Kasumi-1 (cell line): ENCODE results near the gene RUFY3.
"Not testable (repeated sequence)": the region's sequence is repeated elsewhere in the genome, so short reads cannot be mapped to it uniquely, and the experiment has no call there.

Experiments used
- DNase-seq, 2 experiments: peaks; one replicate each; lab custom pipeline; 2025; lab: John Stamatoyannopoulos, UW

RUFY3 gene

DNA sequence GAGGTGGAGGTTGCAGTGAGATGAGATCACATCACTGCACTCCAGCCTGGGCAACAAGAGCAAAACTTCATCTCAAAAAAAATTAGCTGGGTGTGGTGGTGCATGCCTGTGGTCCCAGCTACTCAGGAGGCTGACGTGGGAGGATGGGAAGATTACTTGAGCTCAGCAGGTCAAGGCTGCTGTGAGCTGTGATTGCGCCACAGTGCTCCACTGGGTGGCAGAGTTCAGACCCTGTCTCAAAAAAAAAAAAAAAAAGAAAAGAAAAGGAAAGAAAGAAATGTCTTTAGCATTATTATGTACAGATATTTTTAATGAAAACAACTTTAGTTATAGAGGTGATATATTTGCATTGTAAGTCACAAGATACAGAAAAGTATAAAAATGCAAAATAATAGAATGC lies 14.2 kb downstream of the RUFY3 start:
- DNase-seq, result peak; percentile 21

DNA sequence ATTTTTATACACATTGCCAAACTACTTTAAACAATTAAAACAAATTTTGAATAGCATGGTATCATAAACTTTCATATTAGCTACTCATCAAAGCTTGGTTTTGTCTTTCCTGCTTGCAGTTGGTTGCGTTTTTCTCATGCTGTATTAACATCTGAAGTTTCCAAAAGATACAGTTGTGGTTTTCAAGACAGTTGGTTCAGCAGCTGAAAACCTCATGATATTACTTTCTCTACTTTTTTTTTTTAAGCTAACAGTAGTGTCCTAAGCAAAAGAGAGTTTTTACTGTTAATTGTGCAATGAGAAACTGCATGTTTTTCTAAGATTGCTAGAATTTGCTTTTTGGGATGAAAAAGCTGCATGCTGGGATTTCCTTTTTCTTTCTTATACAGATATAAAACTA lies 15.2 kb downstream of the RUFY3 start:
- DNase-seq, result peak; percentile 27 to 58

DNA sequence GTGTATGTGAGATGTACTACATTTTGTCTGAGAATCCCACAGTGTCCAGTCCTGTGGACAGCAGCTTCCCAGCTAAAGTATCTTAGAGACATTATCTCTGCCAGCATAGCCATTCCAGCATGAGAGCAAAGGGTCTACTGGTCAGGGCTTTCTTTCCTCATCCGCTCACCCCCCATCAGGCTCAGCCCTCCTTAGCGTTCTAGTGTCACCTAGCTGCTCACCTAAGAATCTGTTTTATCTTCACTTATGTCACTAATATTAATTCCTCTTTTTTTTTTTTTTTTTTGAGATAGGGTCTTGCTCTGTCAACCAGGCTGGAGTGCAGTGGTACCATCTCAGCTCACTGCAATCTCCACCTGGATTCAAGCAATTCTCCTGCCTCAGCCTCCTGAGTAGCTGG lies 15.6 kb downstream of the RUFY3 start:
- no peak for DNase-seq

DNA sequence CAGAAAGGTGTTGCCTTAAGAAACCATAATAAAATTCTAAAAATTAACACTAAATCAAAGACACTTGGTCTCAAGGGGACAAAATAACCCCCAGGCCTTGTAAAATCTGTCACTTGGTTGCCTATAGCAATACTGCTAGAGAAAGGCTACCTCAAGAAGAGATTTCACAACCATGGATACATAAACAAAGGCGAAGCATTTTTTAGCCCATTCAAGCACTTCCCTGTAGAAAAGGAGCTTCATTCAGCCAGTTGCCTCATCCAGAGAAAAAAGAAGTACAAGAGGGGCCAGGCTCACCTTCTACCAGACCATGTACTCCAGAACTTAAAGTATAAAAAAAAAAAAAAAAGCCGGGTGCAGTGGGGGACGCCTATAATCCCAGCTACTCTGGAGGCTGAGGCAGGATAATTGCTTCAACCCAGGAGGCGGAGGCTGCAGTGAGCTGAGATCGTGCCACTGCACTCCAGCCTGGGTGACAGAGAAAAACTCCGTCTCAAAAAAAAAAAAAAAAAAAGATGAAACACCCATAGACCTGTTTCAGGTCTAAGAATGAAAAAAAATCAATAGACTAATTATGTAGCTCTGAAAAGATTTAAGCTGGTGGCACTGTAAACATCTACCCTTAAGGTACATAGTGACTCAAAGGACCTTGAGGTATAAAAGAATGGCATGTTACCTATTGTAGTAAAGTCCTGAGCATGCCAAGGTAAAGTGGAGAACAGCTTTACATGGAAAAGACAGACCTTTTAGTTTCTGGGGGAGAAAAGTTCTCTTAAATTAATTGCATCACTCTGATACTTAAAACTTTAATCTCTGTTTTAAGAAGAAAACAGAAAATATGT lies 18.0 kb downstream of the RUFY3 start:
- no peak for DNase-seq

DNA sequence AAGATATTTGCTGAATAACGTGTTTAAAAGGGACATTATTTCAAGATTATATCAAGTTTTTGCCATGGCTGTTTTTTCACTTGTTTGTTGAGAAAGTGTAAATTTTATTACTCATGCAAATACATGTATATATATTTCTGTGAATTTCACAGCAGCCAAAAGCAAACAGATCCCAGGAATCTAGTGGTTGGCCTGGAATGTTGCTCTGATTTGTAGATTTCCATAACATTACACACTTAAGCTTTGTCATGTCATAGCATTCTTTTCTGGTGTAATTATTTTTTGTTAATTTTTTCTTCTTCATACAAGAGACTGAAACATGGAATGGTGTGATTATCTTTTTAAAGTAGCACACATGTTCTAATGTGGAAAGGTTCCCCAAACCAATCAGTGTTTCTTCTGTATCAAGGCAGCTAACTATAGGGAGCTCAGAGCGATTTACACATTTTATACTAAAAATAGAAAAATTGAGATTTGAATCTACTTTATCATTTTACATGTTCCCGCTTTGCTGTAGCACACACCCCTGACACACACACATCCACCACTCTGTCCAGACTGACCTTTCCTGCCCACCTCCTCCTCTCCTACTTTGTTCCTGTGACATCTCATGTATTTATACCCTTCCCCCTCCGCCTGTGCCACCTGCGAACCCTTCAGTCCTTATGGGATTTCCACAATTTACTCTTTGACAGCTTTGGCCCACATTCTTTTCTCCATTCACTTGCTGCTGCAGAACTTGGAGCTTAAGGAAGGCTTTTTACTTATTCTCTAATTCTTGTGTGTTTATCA lies 20.3 kb downstream of the RUFY3 start:
- no peak for DNase-seq

DNA sequence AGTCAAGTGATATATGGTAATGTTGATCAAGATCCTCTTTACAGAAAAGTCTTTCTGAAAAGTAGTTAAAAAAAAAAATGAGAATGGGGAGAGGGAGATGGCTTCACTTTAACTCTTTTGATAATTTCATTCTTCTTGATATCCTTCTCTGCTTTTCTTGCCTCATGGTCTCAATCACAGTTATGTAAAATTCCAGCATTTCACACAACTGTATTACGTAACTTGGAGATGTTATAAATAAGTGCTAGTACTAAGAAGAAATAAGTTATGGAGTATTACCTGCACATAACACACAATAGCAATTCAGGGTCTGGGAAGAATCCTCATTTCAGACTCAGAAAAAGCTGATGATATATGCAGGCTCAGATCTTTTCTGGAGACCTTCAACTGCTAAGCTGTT lies 22.0 kb downstream of the RUFY3 start:
- no peak for DNase-seq

DNA sequence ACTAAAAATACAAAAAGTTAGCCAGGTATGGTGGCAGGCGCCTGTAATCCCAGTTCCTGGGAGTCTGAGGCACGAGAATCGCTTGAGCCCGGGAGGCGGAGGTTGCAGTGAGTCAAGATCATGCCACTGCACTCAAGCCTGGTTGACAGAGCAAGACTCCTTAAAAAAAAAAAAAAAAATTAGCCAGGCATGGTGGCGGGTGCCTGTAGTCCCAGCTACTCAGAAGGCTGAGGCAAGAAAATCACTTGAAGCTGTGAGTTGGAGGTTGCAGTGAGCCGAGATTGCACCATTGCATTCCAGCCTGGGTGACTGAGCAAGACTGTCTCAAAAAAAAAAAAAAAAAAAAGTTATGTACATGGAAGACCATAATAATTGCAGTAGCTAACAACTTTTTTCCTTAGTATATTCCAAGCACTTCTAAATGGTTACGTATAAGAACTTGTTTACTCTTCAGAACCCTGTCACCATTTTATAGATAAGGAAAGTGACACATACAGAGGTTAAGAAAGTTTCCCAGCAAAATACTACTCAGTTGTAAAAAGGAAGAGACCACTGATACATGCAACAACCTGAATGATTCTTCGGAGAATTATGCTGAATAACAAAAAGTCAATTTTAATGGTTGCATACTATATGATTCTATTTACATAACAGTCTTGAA lies 24.5 kb downstream of the RUFY3 start:
- no peak for DNase-seq

DNA sequence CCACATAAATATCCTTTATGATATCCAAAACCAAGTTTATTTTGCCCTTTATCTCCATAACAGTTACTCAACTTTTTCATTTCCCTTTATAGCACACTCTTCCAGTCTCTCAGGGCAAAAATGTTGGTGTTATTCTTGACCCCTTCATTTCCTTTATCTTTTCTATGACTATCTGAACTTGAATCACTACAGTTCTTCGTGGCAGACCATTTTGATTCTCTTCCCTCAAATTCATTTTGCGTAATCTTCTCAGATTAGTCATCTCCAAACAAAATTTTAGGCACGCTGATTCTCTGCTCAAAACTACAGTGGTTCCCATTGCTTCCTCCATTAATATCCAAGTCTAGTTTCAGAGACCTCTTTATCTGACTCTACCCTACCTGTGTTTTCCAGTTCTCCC lies 26.1 kb downstream of the RUFY3 start:
- DNase-seq, result no peak

DNA sequence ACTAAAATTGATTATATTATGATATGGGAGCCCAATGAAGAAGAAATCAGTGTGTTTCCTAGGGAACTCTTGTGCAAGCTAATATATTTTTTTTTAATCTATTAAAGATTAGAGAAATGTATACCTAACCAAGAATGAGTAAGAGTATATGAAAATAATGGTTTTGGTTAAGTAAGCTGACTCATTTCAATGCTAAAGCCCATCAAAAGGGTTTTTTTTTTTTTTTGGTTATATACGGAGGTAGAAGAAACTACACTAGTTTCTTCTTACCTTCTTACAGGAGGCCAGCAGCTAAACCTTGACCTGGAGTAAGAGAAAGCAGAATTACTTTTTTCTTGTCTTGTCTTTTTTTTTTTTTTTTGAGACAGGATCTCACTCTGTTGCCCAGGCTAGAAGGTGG lies 27.5 kb downstream of the RUFY3 start:
- no peak for DNase-seq

DNA sequence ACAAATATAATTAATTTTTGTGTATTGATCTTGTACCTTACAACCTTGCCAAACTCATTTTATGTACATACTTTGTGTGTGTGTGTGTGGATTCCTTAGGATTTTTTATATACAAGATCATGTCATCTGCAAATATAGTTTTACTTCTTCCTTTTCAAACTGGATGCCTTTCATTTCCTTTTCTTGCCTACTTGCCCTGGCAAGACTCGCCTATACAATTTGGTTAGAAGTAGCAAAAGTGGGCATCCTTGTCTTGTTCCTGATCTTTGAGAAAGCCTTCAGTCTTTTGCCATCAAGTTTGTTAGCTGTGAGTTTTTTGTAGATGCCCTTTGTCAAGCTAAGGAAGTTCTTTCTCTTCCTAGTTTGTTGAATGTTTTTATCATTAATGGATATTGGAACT lies 30.5 kb downstream of the RUFY3 start:
- no peak for DNase-seq

DNA sequence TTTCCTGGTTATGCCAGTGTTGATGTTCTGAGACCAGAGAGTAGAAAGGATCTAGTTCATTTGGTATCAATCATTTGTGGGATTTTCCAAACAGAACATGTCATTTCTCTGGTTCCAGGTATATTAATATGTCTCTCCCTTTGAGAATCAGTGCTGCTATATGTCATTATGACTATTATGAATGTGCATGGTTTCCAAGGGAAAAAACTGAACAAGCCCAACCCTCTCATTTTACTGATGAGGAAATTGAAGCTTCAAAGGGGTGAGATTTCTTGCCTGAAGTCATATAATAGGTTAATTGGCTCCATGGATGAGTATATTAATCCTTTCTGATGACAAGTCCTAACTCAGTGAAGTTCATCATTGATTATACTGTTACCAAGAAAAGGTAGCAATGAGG lies 31.9 kb downstream of the RUFY3 start:
- DNase-seq, result no peak

DNA sequence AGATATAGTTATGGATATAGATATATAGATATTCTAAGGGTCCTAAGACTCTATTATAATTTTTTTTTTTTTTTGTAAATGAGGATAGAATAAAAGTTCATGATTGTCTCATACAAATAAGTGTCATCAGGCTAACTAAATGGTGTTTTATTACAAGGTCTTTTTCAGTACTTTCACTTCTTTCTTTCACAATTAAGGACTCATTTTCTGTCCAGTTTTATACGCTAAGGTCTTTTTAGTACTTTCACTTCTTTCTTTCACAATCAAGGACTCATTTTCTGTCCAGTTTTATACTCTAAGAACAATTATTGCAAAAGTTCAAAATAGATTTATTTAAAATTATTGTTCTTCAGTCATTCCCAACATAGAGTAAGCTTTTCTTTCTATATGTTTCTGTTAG lies 32.7 kb downstream of the RUFY3 start:
- DNase-seq, result no peak

DNA sequence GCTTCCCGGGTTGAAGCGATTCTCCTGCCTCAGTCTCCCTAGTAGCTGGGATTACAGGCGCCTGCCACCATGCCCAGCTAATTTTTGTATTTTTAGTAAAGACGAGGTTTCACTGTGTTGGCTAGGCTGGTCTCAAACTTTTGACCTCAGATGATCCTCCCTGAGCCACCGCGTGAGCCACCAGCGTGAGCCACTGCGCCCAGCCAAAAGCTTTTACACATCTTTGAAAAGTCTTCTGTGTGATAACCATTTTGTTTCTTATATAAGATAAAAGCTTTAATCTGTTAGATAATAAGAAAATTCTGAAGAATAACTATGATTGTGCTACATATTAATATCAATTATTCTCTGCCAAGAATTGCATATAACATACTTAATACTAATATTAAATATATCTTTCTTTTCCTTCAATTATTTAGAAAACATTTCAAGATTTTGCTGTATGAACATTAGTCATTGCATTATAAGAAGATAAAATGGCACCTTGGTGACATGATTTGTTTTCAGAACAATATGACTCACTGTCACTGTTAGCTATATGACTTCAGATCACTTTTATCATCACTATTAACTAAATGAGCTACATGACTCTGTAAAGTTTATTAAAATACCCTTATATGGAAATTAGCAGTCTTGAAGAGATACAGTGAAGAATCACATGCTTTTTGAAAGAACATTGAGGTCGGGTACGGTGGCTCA lies 33.4 kb downstream of the RUFY3 start:
- no peak for DNase-seq

DNA sequence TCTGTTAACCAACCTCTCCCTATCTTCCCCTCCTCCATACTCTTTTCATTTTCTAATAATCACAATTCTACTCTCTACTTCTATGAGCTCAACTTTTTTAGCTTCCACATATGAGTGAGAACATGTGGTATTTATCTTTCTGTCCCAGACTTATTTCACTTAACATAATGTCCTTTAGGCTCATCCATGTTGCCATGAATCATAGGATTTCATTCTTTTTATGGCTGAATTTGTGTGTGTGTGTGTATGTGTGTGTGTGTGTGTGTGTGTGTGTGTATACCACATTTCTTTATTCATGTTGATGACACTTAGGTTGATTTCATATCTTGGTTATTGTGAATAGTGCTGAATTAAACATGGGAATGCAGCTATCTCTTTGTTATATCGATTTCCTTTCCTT lies 37.4 kb downstream of the RUFY3 start:
- no peak for DNase-seq

DNA sequence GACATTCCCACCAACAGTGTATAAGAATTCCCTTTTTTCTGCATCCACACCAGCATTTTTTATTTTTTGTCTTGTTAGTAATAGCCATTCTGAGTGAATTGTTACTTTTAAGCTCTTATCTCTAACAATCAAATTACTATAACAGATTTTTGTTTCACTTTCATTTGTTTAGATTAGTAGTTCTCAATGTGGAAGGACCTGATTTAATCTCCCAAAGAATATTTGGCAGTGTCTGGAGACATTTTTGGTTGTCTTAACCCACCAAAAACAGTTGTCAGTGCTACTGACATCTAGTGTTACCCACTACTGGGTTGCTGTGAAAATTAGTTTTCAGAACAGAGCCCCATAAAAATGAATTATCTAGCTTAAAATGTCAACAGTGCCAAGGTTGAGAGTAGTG lies 37.9 kb downstream of the RUFY3 start:
- DNase-seq, result no peak

DNA sequence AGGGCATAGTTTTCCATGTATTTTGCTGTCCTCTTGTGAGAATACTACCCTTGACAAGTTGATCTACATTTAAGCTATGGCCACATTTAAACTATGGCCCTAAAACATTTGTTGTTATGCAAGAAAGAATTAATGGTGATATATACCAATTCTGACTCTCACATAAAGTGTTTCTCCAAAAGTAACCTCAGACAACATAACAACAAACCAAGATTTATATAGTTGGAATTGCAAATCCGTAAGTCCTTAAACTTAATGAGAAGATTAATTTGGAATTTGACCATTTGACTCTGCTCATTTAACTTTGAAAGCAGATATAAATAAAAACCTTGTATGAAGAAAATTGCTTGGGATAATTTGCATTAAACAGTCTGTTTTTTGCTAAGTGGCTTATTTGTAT lies 38.9 kb downstream of the RUFY3 start:
- DNase-seq, result no peak

DNA sequence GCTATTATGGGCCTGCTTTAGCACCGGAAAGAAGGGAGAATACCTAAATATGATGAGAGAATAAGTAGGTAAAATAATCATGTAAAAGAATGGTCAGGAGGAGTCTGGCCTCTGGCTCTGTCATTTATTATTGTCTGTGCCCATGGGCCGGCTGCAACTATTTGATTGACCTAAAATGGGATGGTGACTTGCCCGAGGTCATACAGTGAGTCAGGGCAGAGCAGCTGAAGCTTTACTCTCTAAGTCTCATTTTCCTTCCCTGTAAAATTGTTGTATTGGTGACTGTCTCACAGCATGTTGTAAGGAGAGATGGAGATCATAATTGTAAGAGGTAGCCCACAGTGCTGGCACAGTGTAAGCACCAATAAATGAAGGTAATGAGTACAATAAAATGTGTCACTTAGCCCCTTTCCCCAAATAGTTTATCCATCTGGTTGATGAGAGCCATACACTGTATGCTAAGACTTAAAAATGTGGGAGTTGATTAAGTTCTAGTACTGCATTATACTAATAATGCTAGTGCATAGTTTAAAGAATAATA lies 39.6 kb downstream of the RUFY3 start:
- DNase-seq, result no peak

DNA sequence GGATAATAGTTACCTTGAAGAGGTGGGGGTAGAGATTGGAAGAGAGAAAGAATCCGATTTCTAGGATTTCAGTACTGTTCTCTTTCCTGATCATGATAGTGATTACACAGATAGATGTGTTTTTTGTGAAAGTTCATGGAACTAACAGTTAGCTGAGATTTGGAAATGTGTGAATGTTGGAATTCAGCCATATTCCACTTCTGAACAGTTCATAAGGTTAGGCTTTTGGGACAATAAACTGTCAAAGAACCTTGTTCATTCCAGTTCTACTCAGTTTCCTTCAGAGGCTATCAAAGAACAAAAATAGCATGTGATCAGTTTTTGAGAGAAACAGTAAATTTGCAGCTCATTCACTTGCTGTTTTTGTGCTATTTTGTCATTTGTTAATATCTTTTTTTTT lies 43.6 kb downstream of the RUFY3 start:
- no peak for DNase-seq

DNA sequence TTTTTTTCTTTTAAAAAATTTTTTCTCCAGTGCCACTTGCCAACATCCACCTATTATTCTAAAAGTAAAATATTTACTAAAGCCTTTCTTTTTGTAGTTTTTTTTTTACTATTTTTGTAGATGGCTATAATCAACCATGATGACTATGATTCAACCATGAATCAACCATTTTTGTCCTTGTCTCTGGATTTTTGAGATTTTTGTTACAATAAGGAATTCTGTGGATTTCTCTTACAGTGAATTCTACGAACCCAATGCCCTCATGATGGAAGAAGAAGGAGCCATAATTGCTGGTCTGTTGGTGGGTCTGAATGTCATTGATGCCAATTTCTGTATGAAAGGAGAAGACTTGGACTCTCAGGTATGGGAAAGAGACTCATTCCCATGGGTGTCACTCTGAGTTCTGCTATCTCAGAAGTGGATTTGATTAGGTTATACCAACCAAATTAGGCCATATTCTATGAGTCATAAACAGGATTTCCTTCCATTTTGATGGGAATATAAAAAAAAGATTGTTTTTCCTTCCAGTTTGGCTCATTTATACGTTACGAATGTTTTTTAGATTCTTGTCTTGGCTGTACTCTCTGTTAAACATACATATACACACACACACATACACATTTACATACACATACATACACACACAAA lies 46.7 kb downstream of the RUFY3 start:
- no peak for DNase-seq

DNA sequence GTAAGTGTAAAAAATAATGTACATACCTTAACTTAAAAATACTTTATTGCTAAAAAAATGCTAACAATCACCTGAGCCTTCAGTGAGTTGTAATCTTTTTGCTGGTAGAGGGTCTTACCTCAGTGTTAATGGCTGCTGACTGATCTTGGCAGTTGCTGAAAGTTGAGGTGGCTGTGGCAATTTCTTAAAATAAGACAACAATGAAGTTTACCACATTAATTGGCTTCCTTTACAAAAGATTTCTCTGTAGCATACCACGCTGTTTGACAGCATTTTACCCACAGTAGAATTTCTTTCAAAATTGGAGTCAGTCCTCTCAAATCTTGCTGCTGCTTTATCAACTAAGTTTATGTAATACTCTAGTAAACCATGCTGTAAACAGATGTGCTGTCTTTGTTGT lies 47.6 kb downstream of the RUFY3 start:
- DNase-seq, result not testable (repeated sequence)

DNA sequence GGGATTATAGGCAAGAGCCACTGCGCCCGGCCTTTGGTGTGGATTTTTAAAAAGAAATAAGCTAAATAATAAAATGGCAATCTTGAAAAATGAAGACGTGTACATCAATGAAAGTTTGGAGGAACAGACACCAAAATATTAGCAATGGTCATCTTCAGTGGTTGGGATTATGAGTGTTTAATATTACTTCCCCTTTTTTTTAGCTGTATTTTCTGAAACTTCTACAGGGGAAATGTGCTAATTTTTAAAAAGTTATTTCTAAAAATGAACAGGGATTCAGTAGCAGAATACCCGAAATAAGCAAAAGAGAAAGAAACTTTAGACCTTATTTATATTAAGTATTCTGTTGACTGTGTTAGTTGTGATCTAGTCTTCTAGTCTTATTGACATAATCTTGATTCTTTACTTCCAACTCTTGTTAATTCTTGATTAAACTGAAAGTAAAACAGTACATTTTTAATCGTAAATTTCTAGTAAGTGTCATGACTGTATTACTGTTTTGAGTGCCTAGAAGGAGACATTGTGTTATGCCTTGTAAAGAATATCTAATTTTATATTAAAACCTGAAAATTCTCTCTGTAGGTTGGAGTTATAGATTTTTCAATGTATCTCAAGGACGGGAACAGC lies 51.3 kb downstream of the RUFY3 start:
- DNase-seq, result peak; percentile 20 to 54
